H9 (cell line): ENCODE measurements around the gene SEMA4D. TPM values are rescaled to one million over a fixed set of nuclear protein-coding genes. Genes with fewer than 3 reads are reported as not detected.

ENCODE experiments used
- DNase-seq: peaks from one replicate; pipeline ENCODE4 v3.0.0-alpha.2; 2017
- H2AFZ ChIP-seq: one replicate; pipeline ENCODE4 v1.6.1; 2013; ENCODE audit warnings: mild to moderate bottlenecking, low read length, control low read depth, moderate library complexity
- H2AK5ac ChIP-seq: 2 replicates; pipeline ENCODE4 v1.6.1; 2013; ENCODE audit warnings: low read length, control low read depth, mixed read lengths; ENCODE audit not compliant: insufficient read length
- H2BK120ac ChIP-seq: one replicate; pipeline ENCODE4 v1.6.1; 2013; ENCODE audit warnings: low read depth, mild to moderate bottlenecking, low read length, control low read depth, inconsistent platforms; ENCODE audit not compliant: poor library complexity, severe bottlenecking
- H2BK12ac ChIP-seq: 2 replicates; pipeline ENCODE4 v1.6.1; 2013; ENCODE audit warnings: low read length, control low read depth, mixed read lengths, low read depth; ENCODE audit not compliant: insufficient read length
- H2BK15ac ChIP-seq: 2 replicates; pipeline ENCODE4 v1.6.1; 2013; ENCODE audit warnings: low read depth, low read length, control low read depth
- H2BK20ac ChIP-seq: one replicate; pipeline ENCODE4 v1.6.1; 2013; ENCODE audit warnings: low read depth, mild to moderate bottlenecking, low read length, control low read depth, inconsistent platforms; ENCODE audit not compliant: poor library complexity, severe bottlenecking
- H2BK5ac ChIP-seq: 2 replicates; pipeline ENCODE4 v1.6.1; 2013; ENCODE audit warnings: low read length, control low read depth, mixed read lengths; ENCODE audit not compliant: insufficient read length
- H3K14ac ChIP-seq: 2 replicates; pipeline ENCODE4 v1.6.1; 2013; ENCODE audit warnings: low read length, control low read depth; ENCODE audit not compliant: insufficient read depth
- H3K18ac ChIP-seq: 2 replicates; pipeline ENCODE4 v1.6.1; 2013; ENCODE audit warnings: low read depth, mild to moderate bottlenecking, mixed read lengths, low read length, control low read depth; ENCODE audit not compliant: insufficient read length
- H3K23ac ChIP-seq: 2 replicates; pipeline ENCODE4 v1.6.1; 2013; ENCODE audit warnings: low read length, control low read depth, mixed read lengths, low read depth; ENCODE audit not compliant: insufficient read length
- H3K23me2 ChIP-seq: 2 replicates; pipeline ENCODE4 v1.6.1; 2013; ENCODE audit warnings: low read depth, mild to moderate bottlenecking, mixed read lengths, low read length, control low read depth; ENCODE audit not compliant: insufficient read length, poor library complexity, severe bottlenecking
- H3K27ac ChIP-seq: 2 replicates; pipeline ENCODE4 v1.5.1; 2013; ENCODE audit warnings: low read length, control low read depth, mixed read lengths, low read depth; ENCODE audit not compliant: insufficient read length
- H3K27me3 ChIP-seq: 2 replicates; pipeline ENCODE4 v1.6.1; 2013; ENCODE audit warnings: low read length, control low read depth, inconsistent platforms; ENCODE audit not compliant: insufficient read depth
- H3K4ac ChIP-seq: 2 replicates; pipeline ENCODE4 v1.6.1; 2013; ENCODE audit warnings: low read depth, mild to moderate bottlenecking, control low read depth, inconsistent platforms, low read length, moderate library complexity
- H3K4me1 ChIP-seq: 2 replicates; pipeline ENCODE4 v1.6.1; 2013; ENCODE audit warnings: low read length, control low read depth, inconsistent platforms; ENCODE audit not compliant: insufficient read depth
- H3K4me2 ChIP-seq: 2 replicates; pipeline ENCODE4 v1.6.1; 2013; ENCODE audit warnings: low read length, control low read depth, mixed read lengths; ENCODE audit not compliant: insufficient read length, insufficient read depth
- H3K56ac ChIP-seq: 2 replicates; pipeline ENCODE4 v1.6.1; 2013; ENCODE audit warnings: low read depth, mild to moderate bottlenecking, mixed read lengths, low read length, control low read depth; ENCODE audit not compliant: insufficient read length
- H3K79me1 ChIP-seq: 2 replicates; pipeline ENCODE4 v1.6.1; 2013; ENCODE audit warnings: low read depth, mild to moderate bottlenecking, moderate library complexity, low read length, control low read depth, inconsistent platforms; ENCODE audit not compliant: insufficient read depth, poor library complexity, severe bottlenecking
- H3K79me2 ChIP-seq: 2 replicates; pipeline ENCODE4 v1.6.1; 2013; ENCODE audit warnings: low read length, control low read depth, inconsistent platforms; ENCODE audit not compliant: insufficient read depth
- H3K9ac ChIP-seq: 2 replicates; pipeline ENCODE4 v1.6.1; 2013; ENCODE audit warnings: low read length, control low read depth, mixed read lengths; ENCODE audit not compliant: insufficient read length; ENCODE audit errors: extremely low read depth
- H3K9me3 ChIP-seq: one replicate; pipeline ENCODE4 v1.6.1; 2013; ENCODE audit warnings: low read depth, low read length, inconsistent platforms; ENCODE audit not compliant: control insufficient read depth
- H3T11ph ChIP-seq: one replicate; pipeline ENCODE4 v1.6.1; 2013; ENCODE audit warnings: mild to moderate bottlenecking, low read length, control low read depth, inconsistent platforms
- H4K20me1 ChIP-seq: one replicate; pipeline ENCODE4 v1.6.1; 2013; ENCODE audit not compliant: control insufficient read depth, insufficient read length, insufficient read depth
- H4K5ac ChIP-seq: 2 replicates; pipeline ENCODE4 v1.6.1; 2013; ENCODE audit warnings: low read depth, mild to moderate bottlenecking, mixed read lengths, low read length, control low read depth; ENCODE audit not compliant: insufficient read length
- H4K8ac ChIP-seq: replicated peaks from 2 replicates; pipeline ENCODE4 v1.6.1; 2013; ENCODE audit warnings: low read length, control low read depth, mixed read lengths, low read depth; ENCODE audit not compliant: insufficient read length
- H4K91ac ChIP-seq: 2 replicates; pipeline ENCODE4 v1.6.1; 2013; ENCODE audit warnings: low read depth, mild to moderate bottlenecking, moderate library complexity, mixed read lengths, low read length, control low read depth; ENCODE audit not compliant: insufficient read length
- H3K27ac Mint-ChIP-seq, 3 experiments: 2 replicates in 2 of 3; 3 replicates in 1 of 3; pipeline ENCODE4 v1.8.0; 2020 to 2021; ENCODE audit warnings: mixed read lengths in 3 of 3, mild to moderate bottlenecking in 1 of 3, moderate library complexity in 1 of 3
- H3K27me3 Mint-ChIP-seq: 2 replicates; pipeline ENCODE4 v1.8.0; 2021; ENCODE audit warnings: low read depth, mild to moderate bottlenecking, moderate library complexity, mixed read lengths
- H3K36me3 Mint-ChIP-seq, 3 experiments: 2 replicates in 2 of 3; 3 replicates in 1 of 3; pipeline ENCODE4 v1.8.0; 2020 to 2021; ENCODE audit warnings: low read depth in 3 of 3, mixed read lengths in 3 of 3; ENCODE audit not compliant: insufficient read depth in 1 of 3
- H3K4me1 Mint-ChIP-seq, 2 experiments: 2 replicates each; pipeline ENCODE4 v1.8.0; 2020; ENCODE audit warnings: mixed read lengths in 2 of 2
- H3K4me3 Mint-ChIP-seq, 2 experiments: 2 replicates in 1 of 2; 3 replicates in 1 of 2; pipeline ENCODE4 v1.8.0; 2020 to 2021; ENCODE audit warnings: mild to moderate bottlenecking in 2 of 2, mixed read lengths in 2 of 2, moderate library complexity in 1 of 2
- H3K9me3 Mint-ChIP-seq, 2 experiments: 2 replicates in 1 of 2; 3 replicates in 1 of 2; pipeline ENCODE4 v1.8.0; 2020; ENCODE audit warnings: mild to moderate bottlenecking in 2 of 2, mixed read lengths in 2 of 2, moderate library complexity in 1 of 2
- WGBS: extraction: QIAGEN DNeasy Blood & Tissue Kit; methylation state at CpG from one replicate; pipeline ENCODE4 v1.1.7; 2013; ENCODE audit warnings: missing lambda C conversion rate, low lambda C conversion rate, mixed read lengths; ENCODE audit not compliant: insufficient read length; ENCODE audit errors: extremely low coverage; 5-methylcytosine and 5-hydroxymethylcytosine counted together
- total RNA-seq: library from RNA; stranded (reverse); gene quantifications from 2 replicates; pipeline ENCODE4 v1.2.1, GENCODE V29; 2021
- TF ChIP-seq, protein P1 (sequence below): fragments of 200-600 bp; sonication (generic); conservative IDR thresholded peaks from 3 replicates; pipeline ENCODE4 v1.8.0; 2021; ENCODE audit warnings: antibody characterized with exemption, mild to moderate bottlenecking

Gene SEMA4D
- total RNA-seq, 1 experiment from 2014 or later: 47.2 TPM

DNA sequence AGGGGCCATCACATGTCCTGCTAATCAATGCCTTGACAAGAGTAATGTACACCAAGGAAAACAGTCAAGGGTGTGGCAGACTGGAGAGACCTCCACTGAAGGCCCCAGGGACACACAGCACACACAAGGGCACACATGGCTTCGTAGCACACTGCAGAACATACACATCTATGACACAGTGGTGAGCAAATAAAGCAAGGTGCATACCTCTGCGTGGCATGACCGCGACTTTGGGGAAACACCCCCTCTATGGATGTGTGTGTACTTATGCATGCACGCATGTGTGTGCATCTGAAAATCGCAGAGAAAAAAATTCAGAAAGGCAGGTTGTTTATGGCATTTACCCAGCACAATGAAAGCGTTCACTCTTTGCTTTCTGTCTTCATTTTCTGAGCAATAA, 20.5 kb downstream of the SEMA4D start:
- H4K20me1 ChIP-seq: peaks cover 4% of the 10 kb centered on the region
- peaks cover 17 to 38% (median 32%) of the 10 kb centered on the region in 3 experiments for H3K36me3 Mint-ChIP-seq
- no peak overlapping the region for H3K4ac ChIP-seq
- H3K27ac Mint-ChIP-seq: peak overlapping the region in 1 of 3 experiments; percentile 44; a peak in 2 of 7 replicates
- H4K5ac ChIP-seq: no peak overlapping the region
- H3K27me3 ChIP-seq: no peaks in the 10 kb centered on the region
- no peak overlapping the region for H4K91ac ChIP-seq
- no peak overlapping the region for H2BK15ac ChIP-seq
- H3K14ac ChIP-seq: no peak overlapping the region
- H3K27me3 Mint-ChIP-seq: no peaks in the 10 kb centered on the region
- H3K9me3 Mint-ChIP-seq: 0 out of 5 replicates have a peak, but pooled peaks cover 0 to 2% of the 10 kb centered on the region in 2 experiments
- H3K27ac ChIP-seq: no peak overlapping the region
- no peak overlapping the region for H3K4me3 Mint-ChIP-seq
- no peaks in the 10 kb centered on the region for H3K79me1 ChIP-seq
- no peak overlapping the region for H2BK12ac ChIP-seq
- H3K9ac ChIP-seq: no peak overlapping the region
- no peak overlapping the region for H2BK5ac ChIP-seq
- no peaks in the 10 kb centered on the region for H3K9me3 ChIP-seq
- H2BK120ac ChIP-seq: no peak overlapping the region
- H3K4me2 ChIP-seq: no peak overlapping the region
- no peak overlapping the region for H4K8ac ChIP-seq
- H2AFZ ChIP-seq: no peak overlapping the region
- H3K56ac ChIP-seq: no peak overlapping the region
- H3K23me2 ChIP-seq: no peaks in the 10 kb centered on the region
- peaks cover 5% of the 10 kb centered on the region; the same call in 1 of the 2 replicates for H3K4me1 ChIP-seq
- no peak overlapping the region for H2BK20ac ChIP-seq
- no CpG with 5 or more reads among the region's 7 CpGs for WGBS
- no peak overlapping the region for H3K18ac ChIP-seq
- TF ChIP-seq, protein P1, sequence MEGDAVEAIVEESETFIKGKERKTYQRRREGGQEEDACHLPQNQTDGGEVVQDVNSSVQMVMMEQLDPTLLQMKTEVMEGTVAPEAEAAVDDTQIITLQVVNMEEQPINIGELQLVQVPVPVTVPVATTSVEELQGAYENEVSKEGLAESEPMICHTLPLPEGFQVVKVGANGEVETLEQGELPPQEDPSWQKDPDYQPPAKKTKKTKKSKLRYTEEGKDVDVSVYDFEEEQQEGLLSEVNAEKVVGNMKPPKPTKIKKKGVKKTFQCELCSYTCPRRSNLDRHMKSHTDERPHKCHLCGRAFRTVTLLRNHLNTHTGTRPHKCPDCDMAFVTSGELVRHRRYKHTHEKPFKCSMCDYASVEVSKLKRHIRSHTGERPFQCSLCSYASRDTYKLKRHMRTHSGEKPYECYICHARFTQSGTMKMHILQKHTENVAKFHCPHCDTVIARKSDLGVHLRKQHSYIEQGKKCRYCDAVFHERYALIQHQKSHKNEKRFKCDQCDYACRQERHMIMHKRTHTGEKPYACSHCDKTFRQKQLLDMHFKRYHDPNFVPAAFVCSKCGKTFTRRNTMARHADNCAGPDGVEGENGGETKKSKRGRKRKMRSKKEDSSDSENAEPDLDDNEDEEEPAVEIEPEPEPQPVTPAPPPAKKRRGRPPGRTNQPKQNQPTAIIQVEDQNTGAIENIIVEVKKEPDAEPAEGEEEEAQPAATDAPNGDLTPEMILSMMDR: no peak
- peaks cover 12% of the 10 kb centered on the region; the same call in 1 of the 2 replicates for H3K79me2 ChIP-seq
- no peak overlapping the region for H2AK5ac ChIP-seq
- no peak for DNase-seq
- H3T11ph ChIP-seq: no peak overlapping the region
- H3K23ac ChIP-seq: no peak overlapping the region
- peaks cover 22 to 25% of the 10 kb centered on the region in 2 experiments for H3K4me1 Mint-ChIP-seq
